Peyer's patch (tissue), 4 donors: Measurements from ENCODE around the gene BTBD16. TPM values are rescaled to one million over a fixed set of nuclear protein-coding genes. Genes with fewer than 3 reads are reported as not detected.

Experiments
- DNase-seq, 3 donors: peaks; one replicate each; pipeline ENCODE4 v3.0.0-alpha.2; 2017 to 2019
- H3K27ac ChIP-seq, 4 donors: fragments of 200-600 bp; sonication (generic); one replicate each; pipeline ENCODE4 v1.5.1; 2016 to 2019
- H3K27me3 ChIP-seq, 2 donors: fragments of 200-600 bp; sonication (generic); one replicate each; pipeline ENCODE4 v1.5.1; 2019
- H3K36me3 ChIP-seq, 3 donors: fragments of 200-600 bp; sonication (generic); one replicate each; pipeline ENCODE4 v1.5.1; 2016 to 2019
- H3K4me1 ChIP-seq, 4 donors: fragments of 200-600 bp; sonication (generic); one replicate each; pipeline ENCODE4 v1.5.1; 2016 to 2019
- H3K4me3 ChIP-seq, 4 donors: fragments of 200-600 bp; sonication (generic); 1 replicate in 3 of 4; 2 replicates in 1 of 4; pipeline ENCODE4 v1.5.1; 2016 to 2019; ENCODE audit warnings: mild to moderate bottlenecking in 1 of 4
- H3K9me3 ChIP-seq, 4 donors: fragments of 200-600 bp; sonication (generic); one replicate each; pipeline ENCODE4 v1.5.1; 2016 to 2019; ENCODE audit warnings: mild to moderate bottlenecking in 1 of 4
- POLR2A ChIP-seq, 2 donors: fragments of 450-650 bp; IDR thresholded peaks; one replicate each; pipeline ENCODE4 v1.5.1; 2017; ENCODE audit warnings: antibody characterized with exemption in 2 of 2, mild to moderate bottlenecking in 2 of 2, moderate library complexity in 2 of 2
- total RNA-seq, 4 donors: library from RNA; depleted of rRNA; stranded (reverse); fragments of >200 nt; gene quantifications; one replicate each; pipeline ENCODE4 v1.1.0, GENCODE V29; 2016
- TF ChIP-seq, protein P1 (sequence below), 6 experiments: fragments of 450-650 bp in 4 of 6; fragments of 200-600 bp in 2 of 6; sonication (generic) in 1 of 6; IDR thresholded peaks; one replicate each; pipeline ENCODE4 v1.5.1; 2017 to 2019; ENCODE audit warnings: antibody characterized with exemption in 6 of 6, mild to moderate bottlenecking in 3 of 6, moderate library complexity in 1 of 6

The BTBD16 gene
- total RNA-seq, 4 donors from 2014 or later, result not detected

DNA sequence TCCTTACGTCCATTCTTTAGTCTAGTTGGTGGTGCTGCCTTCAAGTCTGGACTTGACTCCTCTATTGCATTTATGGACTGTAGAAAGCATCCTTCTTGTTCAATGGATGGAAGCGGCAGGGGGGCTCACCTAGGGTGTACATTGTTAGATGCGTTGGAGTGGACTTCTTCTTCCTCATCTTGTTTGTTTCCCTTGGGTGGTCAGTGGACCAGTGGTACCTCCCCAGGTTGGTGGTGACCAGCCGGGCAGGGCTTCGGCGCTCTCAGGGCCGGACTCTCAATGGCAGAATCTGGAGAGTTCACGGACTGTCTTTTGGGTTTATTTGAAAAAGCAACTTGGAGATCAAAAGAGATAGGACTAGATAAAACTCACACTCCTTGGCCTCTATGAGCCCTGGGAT is 6.2 kb upstream of the BTBD16 start:
- H3K27ac ChIP-seq, result no peak overlapping the region
- H3K4me3 ChIP-seq, result no peak overlapping the region
- no peak for DNase-seq
- TF ChIP-seq, protein P1, sequence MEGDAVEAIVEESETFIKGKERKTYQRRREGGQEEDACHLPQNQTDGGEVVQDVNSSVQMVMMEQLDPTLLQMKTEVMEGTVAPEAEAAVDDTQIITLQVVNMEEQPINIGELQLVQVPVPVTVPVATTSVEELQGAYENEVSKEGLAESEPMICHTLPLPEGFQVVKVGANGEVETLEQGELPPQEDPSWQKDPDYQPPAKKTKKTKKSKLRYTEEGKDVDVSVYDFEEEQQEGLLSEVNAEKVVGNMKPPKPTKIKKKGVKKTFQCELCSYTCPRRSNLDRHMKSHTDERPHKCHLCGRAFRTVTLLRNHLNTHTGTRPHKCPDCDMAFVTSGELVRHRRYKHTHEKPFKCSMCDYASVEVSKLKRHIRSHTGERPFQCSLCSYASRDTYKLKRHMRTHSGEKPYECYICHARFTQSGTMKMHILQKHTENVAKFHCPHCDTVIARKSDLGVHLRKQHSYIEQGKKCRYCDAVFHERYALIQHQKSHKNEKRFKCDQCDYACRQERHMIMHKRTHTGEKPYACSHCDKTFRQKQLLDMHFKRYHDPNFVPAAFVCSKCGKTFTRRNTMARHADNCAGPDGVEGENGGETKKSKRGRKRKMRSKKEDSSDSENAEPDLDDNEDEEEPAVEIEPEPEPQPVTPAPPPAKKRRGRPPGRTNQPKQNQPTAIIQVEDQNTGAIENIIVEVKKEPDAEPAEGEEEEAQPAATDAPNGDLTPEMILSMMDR (IDR thresholded peaks at IDR 0.05), result no peak
- no peak for TF ChIP-seq POLR2A (IDR thresholded peaks at IDR 0.05)
- peaks cover 0 to 5% (median 0%) of the 10 kb centered on the region in 4 donors for H3K4me1 ChIP-seq
- H3K36me3 ChIP-seq, result peaks cover 0 to 7% (median 0%) of the 10 kb centered on the region in 3 donors
- no peaks in the 10 kb centered on the region for H3K27me3 ChIP-seq
- H3K9me3 ChIP-seq, result peaks cover 0 to 5% (median 0%) of the 10 kb centered on the region in 4 donors

DNA sequence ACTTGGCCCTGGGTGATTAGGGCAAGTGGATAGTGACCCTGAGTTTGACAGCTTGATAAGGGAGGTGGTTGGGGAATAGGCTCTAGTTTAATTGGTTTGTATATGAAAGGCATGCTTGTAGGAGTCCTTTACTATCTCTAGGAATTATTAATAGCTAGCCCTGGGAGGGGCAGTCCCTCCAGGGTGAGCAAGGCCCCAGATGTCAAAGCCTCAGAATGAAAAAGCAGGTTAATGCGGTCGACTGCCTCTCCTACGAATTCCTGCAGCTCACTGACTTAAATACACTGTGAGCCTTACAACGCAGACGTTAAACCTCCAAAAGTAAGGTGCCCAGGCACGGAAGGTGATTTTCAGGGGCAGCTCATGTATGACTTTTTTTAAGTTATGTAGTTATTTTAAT is 5.2 kb upstream of the BTBD16 start:
- H3K36me3 ChIP-seq, result peaks cover 0 to 7% (median 0%) of the 10 kb centered on the region in 3 donors
- H3K4me1 ChIP-seq, result peaks cover 0 to 5% (median 0%) of the 10 kb centered on the region in 4 donors
- peaks cover 0 to 5% (median 0%) of the 10 kb centered on the region in 4 donors for H3K9me3 ChIP-seq
- DNase-seq, result no peak
- H3K27ac ChIP-seq, result no peak overlapping the region
- no peaks in the 10 kb centered on the region for H3K27me3 ChIP-seq
- H3K4me3 ChIP-seq, result no peak overlapping the region
- TF ChIP-seq, protein P1 (IDR thresholded peaks at IDR 0.05), result no peak

DNA sequence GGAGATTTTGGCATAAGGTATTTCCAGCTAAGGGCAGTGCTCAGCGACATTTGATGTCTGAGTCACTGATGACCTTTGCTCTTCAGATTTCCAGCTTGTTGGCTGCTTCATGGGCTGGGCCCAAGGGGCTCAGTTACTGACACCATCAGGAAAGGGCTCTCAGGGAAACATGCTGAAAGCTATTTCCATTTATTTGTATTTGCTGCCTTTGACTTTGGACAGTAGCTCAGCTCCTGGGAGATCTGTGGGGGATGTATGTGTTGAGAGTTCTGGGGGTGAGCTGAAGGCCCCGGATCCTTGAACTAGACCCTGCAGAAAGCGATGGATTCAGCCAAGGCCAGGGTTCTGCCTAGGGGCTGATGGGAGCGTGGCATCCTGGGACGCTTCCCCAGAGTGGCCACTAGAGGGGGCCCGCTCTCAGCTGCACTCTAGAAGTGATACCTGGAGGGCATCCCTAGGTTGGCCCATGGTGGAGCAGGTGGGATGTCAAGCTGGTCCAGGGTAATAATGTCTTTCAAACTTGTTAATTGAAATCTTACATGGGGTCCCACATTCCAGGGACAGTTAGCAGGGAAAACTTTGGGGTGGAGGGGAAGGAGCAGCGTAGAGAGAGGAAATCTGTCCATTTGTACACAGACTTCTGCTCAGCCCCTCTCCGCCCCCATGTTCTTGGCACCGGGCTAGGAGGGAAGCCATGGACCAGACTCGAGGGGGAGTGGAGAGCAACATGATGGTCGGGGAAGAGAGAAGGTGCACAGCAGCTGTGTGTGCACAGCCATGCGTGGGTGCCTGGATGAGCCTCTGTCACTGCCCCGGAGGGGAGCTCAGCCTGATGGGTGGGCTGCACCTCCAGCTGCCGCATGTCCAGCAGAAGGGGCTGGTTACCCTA is 3.0 kb upstream of the BTBD16 start:
- H3K9me3 ChIP-seq, result no peaks in the 10 kb centered on the region
- no peak overlapping the region for H3K4me3 ChIP-seq
- peak in 2 of 3 donors; percentile 64 to 73 for DNase-seq
- no peak overlapping the region for H3K27ac ChIP-seq
- no peak for TF ChIP-seq POLR2A (IDR thresholded peaks at IDR 0.05)
- TF ChIP-seq, protein P1 (IDR thresholded peaks at IDR 0.05), result peak in 5 of 6 experiments; percentile 40 to 77 (median 68)
- peaks cover 0 to 5% (median 0%) of the 10 kb centered on the region in 4 donors for H3K4me1 ChIP-seq
- no peaks in the 10 kb centered on the region for H3K27me3 ChIP-seq
- peaks cover 0 to 7% (median 0%) of the 10 kb centered on the region in 3 donors for H3K36me3 ChIP-seq

GRCh38 chr10:122269059-122269687 is 1.9 kb upstream of the BTBD16 start:
- Histone ChIP-seq H3K4me3 (no peak overlapping the region), H3K36me3 (peaks cover 0 to 7% (median 0%) of the 10 kb centered on the region in 3 donors), H3K27ac (no peak overlapping the region), H3K27me3 (no peaks in the 10 kb centered on the region), H3K9me3 (no peaks in the 10 kb centered on the region), H3K4me1 (peaks cover 0 to 5% (median 0%) of the 10 kb centered on the region in 4 donors)
- TF ChIP-seq POLR2A (IDR thresholded peaks at IDR 0.05), result no peak
- TF ChIP-seq, protein P1 (IDR thresholded peaks at IDR 0.05), result no peak
- no peak for DNase-seq

DNA sequence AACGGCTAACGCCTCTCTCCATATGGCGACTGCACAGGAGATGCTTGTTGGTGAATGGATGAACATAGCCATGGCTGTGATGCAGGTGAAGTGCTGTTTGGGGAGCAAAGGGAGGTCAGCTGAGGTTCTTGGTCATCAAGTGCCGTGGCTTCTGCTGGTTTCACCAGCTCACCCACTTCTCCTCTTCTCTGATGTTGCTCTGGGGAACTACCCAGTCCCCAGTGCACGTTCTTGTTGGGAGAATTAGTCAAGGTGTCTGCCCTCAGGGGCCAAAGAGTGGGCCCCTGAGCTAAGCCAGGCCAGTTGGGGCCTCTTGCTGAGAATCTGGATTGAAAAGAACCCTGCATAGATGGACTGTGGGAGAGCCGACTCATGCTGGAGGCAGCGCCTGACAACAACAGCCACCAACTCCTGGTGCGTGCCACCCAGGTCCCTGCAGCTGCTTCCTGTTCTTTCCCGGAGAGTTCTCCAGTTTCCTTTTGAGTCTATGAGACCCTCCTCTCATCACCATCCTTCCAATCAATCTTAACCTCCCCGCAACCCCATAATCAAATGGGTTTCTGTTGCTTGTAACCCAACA is 3.0 kb downstream of the BTBD16 start:
- DNase-seq, result no peak
- Histone ChIP-seq H3K27ac (no peak overlapping the region), H3K4me1 (no peaks in the 10 kb centered on the region), H3K36me3 (peaks cover 0 to 7% (median 0%) of the 10 kb centered on the region in 3 donors), H3K4me3 (no peak overlapping the region), H3K27me3 (no peaks in the 10 kb centered on the region), H3K9me3 (no peaks in the 10 kb centered on the region)
- TF ChIP-seq, protein P1 (IDR thresholded peaks at IDR 0.05), result no peak
- no peak for TF ChIP-seq POLR2A (IDR thresholded peaks at IDR 0.05)
